A172 (cell line): Measurements from ENCODE around the gene CBX3. TPM values are rescaled to one million over a fixed set of nuclear protein-coding genes. Genes with fewer than 3 reads are reported as not detected.
"Not testable (repeated sequence)": the region's sequence is repeated elsewhere in the genome, so short reads cannot be mapped to it uniquely, and the experiment has no call there.

Source experiments
- DNase-seq: peaks from one replicate; pipeline ENCODE4 v3.0.0-alpha.2; 2015; ENCODE audit warnings: low spot score
- total RNA-seq: library from RNA; depleted of rRNA; stranded (reverse); fragments of >200 nt; shearing (Covaris generic); gene quantifications from 2 replicates; pipeline ENCODE4 v1.2.3, GENCODE V29; 2014

The CBX3 gene
- total RNA-seq, 1 experiment from 2014 or later: 544 TPM

- DNase-seq: no peak
Observed at GRCh38 chr7:26188206-26188956, 13.2 kb upstream of the CBX3 start.

- no peak for DNase-seq
Observed at GRCh38 chr7:26188957-26189541, 12.5 kb upstream of the CBX3 start.

- DNase-seq: no peak
Observed at GRCh38 chr7:26189697-26190096, 11.8 kb upstream of the CBX3 start.

- no peak for DNase-seq
Observed at GRCh38 chr7:26190417-26190869, 11.1 kb upstream of the CBX3 start.

- no peak for DNase-seq
Observed at GRCh38 chr7:26191233-26191973, 10.1 kb upstream of the CBX3 start.

GRCh38 chr7:26191974-26192479, 9.5 kb upstream of the CBX3 start:
- no peak for DNase-seq

GRCh38 chr7:26192485-26193087, 9.0 kb upstream of the CBX3 start:
- no peak for DNase-seq

GRCh38 chr7:26193432-26194207, 7.9 kb upstream of the CBX3 start:
- no peak for DNase-seq

GRCh38 chr7:26194764-26195163, 6.8 kb upstream of the CBX3 start:
- not testable (repeated sequence) for DNase-seq

- DNase-seq: no peak
Observed at GRCh38 chr7:26195182-26195581, 6.4 kb upstream of the CBX3 start.

- DNase-seq: no peak
Observed at GRCh38 chr7:26195867-26196657, 5.5 kb upstream of the CBX3 start.

GRCh38 chr7:26197153-26198115, 4.1 kb upstream of the CBX3 start:
- peak; percentile 19 for DNase-seq

- DNase-seq: peak; percentile 33
Observed at GRCh38 chr7:26198133-26198780, 3.3 kb upstream of the CBX3 start.

- no peak for DNase-seq
Observed at GRCh38 chr7:26198781-26199169, 2.8 kb upstream of the CBX3 start.

- DNase-seq: peak; percentile 59
Observed at GRCh38 chr7:26199301-26200037, 2.1 kb upstream of the CBX3 start.

- DNase-seq: peak; percentile 60
Observed at GRCh38 chr7:26200038-26200443, 1.5 kb upstream of the CBX3 start.

GRCh38 chr7:26200444-26201246, 900 bp upstream of the CBX3 start, which contains the start of gene HNRNPA2B1:
Gene HNRNPA2B1 (minus strand): TSS chr7:26200746. CDS start chr7:26200577, 169 bp downstream.
- peak; percentile 99 for DNase-seq
